ENCODE measurements around the gene TMEM248. TPM values are rescaled to one million over a fixed set of nuclear protein-coding genes. Genes with fewer than 3 reads are reported as not detected.
A peak's percentile ranks its signal among the peaks of the same experiment; 100 is the strongest.

TMEM248 gene
- total and polyA plus RNA-seq, 2 of the 13 experiments (the other 11 are each of a cell fraction or from before 2014, with no cell fraction given) = 54.3 to 109 TPM

GRCh38 chr7:66920769-66921395 lies at the start of gene TMEM248 (continued):
- TF ChIP-seq PLSCR1 (CRISPR knock-in tag; IDR thresholded peaks at IDR 0.05; ENCODE audit: borderline replicate concordance) (no peak), MLLT10 (CRISPR knock-in tag; IDR thresholded peaks at IDR 0.05) (no peak), RERE (CRISPR knock-in tag; IDR thresholded peaks at IDR 0.05; ENCODE audit: low read depth) (peak; percentile 44; the same call in 1 of the 2 replicates), HNF4G (IDR thresholded peaks at IDR 0.05; ENCODE audit: borderline replicate concordance, low read depth, low read length) (no peak), HNF4G (CRISPR knock-in tag; IDR thresholded peaks at IDR 0.05; ENCODE audit: borderline replicate concordance, low read depth) (peak; percentile 34; the same call in 1 of the 2 replicates), NFE2L1 (CRISPR knock-in tag; IDR thresholded peaks at IDR 0.05; ENCODE audit: borderline replicate concordance) (no peak), GPBP1L1 (CRISPR knock-in tag; IDR thresholded peaks at IDR 0.05) (no peak), DNMT1 (CRISPR knock-in tag; IDR thresholded peaks at IDR 0.05) (peak; percentile 99), ZNF598 (CRISPR knock-in tag; IDR thresholded peaks at IDR 0.05; ENCODE audit: borderline replicate concordance) (no peak), BORCS8-MEF2B (CRISPR knock-in tag; IDR thresholded peaks at IDR 0.05) (peak; percentile 95), ZBTB21 (CRISPR knock-in tag; IDR thresholded peaks at IDR 0.05) (no peak), ZNF597 (CRISPR knock-in tag; IDR thresholded peaks at IDR 0.05) (no peak), MAX (IDR thresholded peaks at IDR 0.05) (peak; percentile 98), MXD3 (CRISPR knock-in tag; IDR thresholded peaks at IDR 0.05) (peak; percentile 88; the same call in 1 of the 2 replicates), TBX2 (CRISPR knock-in tag; IDR thresholded peaks at IDR 0.05; ENCODE audit: borderline replicate concordance) (peak; percentile 84; the same call in 1 of the 2 replicates), ZNF549 (CRISPR knock-in tag; IDR thresholded peaks at IDR 0.05) (no peak)
